Eye (tissue), 1 donor: ENCODE results near the gene IQCK.

Experiments
- DNase-seq: peaks from one replicate; pipeline ENCODE4 v3.0.0-alpha.2; 2015

Gene IQCK

DNA sequence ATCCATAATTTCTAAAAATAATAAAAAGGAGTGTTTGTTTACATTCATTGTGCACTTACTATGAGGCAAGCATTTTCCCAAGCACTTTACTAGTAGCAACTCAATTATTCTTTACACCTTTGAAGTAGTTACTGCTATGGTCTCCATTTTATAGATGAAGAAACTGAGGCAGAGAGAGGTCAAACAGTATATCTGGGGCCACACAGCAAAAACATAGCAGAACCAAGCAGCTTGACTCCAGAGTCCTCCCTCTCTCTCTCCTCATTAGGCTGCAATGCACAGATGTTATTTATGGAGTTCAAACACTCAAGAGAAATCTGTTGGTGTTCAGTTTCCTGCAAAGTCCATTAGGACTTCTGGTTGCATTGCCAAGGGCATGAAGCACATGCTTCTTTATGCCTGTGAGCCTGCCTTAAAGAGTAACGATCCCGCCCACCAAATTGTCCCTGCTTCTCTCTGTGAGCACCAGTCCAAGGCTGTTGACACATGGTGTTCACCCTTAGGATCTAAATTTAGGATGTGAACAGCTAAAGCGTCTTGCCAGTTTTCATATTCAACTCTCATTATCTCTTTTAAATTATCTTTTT, 122.5 kb downstream of the IQCK start:
- DNase-seq: no peak

DNA sequence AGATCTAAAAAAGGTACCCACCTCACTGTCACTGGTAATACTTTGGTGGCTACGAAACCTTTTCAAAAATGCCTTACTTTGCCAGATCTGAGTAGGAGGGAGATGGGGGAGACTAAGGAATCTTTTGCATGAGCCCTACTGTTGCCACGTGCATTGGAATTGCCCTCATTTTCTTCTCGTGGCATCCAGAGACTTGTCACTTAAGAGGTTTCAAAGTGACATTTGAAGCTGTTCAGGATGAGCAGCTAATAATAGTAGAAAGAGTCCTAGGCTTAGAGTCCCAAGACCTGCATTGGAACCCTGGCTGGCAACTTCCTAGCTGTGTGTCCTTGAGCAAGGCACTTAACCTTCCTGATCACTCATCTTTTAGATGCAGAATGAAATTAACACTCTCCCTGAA, 123.1 kb downstream of the IQCK start:
- DNase-seq: no peak

DNA sequence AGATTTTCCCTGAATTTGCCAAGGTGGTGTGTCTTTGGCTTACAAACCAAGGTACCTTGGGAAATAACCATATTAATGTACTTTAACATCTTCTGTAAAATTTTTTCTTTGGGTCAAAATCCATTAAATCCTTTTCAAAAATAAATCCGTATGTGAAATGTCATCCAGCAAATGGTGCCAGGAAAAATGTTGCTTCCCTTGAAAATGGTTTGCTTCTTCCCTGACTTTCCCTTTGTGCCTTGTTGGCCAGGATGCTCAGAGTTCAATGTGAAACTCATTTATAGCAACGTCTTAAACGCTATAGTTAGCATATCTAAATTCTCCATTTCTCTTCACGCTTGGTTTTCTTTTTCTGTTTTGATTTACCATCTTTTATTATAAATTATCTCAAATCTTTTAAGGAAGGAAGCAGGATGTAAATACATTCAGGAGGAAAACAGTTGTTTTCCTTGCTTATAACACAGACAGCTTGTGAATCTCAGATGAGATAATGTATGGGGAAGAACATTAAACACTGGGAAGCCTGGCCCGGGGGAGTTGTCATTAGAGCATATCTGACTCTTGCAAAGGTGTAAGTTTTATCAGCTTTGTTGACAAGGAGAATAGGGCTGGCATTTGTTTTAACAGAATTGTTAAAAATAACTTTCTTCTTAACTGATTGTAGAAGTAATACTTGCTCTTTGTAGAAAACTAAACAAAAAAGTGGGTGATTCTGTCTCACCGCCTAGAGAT, 124.5 kb downstream of the IQCK start:
- no peak for DNase-seq

DNA sequence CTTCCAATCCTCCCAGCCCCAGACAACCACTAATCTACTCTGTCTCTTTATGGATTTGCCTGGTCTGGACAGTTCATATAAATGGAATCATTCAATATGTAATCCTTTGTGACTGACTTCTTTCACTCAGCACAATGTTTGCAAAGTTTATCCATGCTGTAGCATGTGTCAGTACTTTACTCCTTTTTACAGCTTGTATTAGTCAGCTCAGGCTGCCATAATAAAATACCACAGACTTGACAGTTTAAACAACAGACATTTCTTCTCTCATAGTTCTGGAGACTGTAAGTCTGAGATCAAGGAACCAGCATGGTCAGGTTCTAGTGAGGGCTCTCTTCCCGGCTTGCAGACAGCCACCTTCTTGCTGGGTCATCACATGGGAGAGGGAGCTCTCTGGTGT, 125.3 kb downstream of the IQCK start:
- DNase-seq: no peak

DNA sequence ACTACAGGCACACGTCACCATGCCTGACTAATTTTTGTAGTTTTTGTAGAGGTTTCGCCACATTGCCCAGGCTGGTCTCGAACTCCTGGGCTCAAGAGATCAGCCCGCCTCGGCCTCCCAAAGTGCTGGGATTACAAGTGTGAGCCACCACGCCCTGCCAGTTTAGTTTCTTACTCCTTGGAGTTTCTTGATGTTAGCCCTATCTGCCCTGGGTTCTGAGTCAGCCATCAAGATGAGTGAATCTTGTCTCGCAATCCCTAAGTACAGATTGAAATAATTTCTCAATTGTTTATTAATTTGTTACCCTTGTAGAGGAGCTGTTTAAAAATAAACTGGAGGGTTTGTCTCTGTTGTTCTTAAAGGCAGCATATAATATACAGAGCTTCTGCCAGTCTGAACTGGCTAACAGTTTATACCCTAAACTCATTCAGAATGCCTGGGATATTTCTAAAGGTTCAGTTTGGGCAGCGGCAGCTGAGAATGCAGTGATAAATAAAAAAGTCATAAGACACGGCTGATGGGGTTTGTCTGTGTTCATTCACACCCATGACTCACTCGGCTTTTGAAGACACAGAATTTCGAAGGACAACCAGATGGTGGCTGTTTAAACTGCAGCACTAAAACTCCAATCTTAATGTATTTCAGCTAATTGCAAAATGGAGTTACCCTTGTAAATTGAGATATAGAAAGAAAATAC, 127.0 kb downstream of the IQCK start:
- no peak for DNase-seq

DNA sequence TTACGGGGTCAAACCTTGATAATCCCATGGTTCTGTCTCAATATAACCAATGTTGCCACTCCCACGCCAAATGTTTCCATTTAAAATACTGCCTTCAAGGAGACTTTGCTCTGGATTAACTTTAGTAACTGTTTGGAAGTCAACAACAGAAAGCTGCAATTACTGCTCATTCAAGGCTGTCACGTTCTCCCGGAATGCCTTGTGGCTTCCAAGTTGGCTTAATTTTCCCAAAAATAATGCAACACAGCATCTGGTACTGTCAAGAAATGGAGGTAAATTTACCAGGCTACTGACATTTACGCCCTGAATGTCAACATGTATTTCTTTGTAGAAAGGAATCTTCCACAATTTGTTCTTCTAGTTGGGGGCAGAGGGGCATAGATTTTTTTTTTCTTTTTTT, 128.4 kb downstream of the IQCK start:
- DNase-seq: no peak

DNA sequence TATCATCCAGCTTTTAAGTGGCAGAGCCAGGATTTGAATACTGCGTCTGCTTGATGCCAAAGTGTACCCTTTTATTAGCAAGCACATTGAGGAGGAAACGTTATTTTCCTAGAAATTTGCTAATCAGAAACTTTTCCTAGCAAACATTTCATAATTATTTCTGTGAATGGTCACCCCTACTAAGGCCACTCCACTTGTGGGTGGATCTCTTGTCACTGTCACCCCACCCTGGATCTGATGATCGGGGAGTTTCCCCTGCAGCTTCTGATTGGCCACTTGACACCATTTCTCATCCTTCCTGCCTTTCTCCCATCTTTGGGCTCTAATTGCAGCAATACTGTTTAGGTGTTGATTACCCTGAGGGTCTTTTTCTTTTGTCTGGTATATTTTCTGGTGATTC, 130.7 kb downstream of the IQCK start:
- no peak for DNase-seq

DNA sequence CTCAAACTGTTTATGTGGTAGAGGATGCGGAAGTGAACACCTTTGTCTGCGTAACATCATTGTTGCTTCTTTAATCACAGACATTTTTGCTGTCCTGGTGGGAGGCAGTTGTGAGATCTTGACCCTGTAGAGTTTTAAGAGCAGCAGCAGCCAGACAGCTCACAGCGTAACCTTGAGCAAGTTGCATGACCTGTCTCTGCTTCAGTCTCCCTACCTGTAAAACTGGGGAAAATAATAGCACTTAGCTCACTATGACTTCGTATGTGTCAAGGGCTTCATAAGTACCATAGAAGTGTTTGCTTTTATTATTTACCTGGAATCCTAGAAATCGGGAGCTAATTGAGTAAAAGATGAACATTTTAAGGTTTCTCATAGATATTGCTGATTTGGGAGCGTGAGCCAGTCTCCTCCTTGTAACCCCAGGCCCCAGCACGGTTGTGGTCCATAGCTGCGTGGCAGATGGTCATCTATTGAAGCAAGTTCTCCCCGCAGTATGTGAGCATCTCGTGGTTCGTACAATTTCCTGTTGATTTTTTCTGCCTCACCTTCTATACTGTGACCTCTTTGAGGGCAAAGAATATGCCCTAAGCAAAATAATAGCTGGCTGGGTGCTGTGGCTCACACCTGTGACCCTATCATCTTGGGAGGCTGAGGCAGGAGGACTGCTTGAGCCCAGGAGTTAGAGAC, 132.2 kb downstream of the IQCK start:
- no peak for DNase-seq

DNA sequence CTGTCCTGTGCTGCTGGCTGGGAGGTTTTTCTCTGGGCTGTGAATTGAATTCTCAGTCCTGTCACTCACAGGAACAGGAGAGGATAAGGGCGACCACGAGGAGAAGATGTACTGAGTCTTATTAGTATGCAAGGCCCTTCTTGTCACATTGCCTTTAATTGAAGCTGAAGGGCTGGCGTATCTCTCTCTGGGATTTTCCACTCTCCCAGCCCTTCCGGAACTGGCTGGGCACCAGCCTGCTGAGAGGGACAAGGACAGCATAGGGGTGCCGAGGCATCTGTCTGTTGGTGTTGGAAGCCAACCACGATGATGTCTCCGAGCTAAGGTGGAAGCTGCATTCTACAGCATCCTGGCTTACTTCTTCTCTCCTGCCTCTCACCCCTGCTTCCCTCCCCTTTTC, 133.4 kb downstream of the IQCK start:
- peak; percentile 54 for DNase-seq

DNA sequence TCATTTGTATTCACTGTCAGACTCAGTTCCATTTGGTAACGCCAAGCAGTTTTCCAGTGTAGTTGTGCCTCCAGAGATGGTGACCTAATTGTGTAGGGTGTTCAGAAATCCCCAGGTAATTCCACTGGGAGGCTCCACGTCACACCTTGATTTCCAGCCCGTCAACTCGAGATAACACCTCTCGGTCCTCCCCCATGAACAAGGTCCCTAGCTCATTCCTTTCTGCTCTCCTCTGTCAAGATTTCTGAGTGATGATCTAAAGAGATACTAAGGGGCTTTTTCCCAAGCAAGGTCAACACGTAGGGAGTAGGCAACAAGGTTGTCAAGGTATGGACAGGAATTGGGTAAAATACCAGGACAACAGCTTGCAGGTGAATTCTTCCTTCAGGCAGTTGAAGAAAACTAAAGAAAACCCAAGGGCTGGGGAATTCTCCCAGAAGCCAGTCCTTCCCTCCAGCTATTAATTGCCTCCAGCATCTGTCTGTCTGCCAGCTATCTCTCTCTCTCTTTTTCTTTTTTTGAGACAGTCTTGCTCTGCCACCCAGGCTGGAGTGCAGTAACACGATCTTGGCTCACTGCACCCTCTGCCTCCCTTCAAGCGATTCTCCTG, 135.2 kb downstream of the IQCK start:
- no peak for DNase-seq

DNA sequence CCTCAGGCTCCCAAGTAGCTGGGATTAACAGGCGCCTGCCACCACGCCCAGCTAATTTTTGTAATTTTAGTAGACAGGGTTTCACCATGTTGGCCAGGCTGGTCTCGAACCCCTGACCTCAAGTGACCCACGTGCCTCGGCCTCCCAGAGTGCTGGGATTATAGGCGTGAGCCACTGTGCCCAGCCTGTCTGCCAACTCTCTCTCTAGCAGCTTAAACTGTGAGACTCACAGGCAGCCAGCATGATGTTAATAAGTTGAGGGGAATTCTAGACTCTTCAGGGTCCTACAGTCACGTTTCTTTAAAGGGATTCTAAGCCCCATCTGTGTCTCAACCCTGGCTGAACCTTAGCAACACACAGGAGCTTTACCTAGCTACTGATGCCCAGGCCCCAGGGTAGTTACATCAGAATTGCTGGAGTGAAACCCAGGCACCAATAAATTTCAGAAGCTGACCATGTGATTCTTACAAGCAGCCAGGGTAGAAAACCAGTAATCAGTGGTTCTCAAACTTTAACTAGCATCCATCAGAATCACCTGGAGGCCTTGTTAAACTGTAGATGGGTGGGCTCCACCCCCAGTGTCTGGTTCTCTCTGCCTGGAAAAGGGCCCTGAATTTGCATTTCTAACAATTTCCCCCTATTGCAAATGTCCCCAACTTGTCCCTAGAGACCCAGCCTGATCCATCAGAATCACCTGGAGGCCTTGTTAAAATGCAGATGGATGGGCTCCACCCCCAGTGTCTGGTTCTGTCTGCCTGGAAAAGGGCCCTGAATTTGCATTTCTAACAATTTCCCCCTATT, 135.9 kb downstream of the IQCK start:
- no peak for DNase-seq

DNA sequence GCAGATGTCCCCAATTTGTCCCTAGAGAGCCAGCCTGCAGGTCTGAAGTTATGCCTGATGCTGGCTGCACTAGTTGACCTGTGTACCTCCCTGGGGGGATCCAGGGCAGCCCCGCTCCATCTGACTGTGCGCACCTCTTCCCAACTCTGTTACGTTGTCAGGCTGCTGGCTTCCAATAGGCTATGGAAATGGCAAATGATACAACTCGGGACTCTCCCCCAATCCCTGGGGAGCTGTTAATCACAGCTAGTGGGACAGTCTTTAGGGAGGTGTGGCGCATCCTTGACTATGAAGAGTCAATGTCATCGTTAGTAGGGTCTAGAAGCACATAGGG, 136.4 kb downstream of the IQCK start:
- DNase-seq: no peak

DNA sequence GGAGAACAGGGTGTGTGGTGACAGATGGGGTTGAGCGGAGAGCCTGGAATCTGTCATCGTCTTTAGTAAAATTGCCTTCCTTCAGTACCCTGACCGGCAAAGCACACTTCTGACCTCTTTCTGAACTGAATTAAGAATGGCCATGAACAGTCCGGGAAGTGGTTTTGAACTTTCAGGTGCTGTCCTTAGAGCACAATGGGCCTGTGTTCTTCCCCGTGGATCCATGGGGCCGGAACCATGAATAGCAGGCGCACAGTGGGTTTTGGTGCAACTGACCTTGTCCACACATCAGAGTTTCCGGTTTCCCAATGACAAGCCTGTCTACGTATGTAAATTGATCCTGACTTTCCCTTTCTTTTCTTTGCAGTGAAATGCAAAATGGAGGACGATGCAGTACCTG, 138.0 kb downstream of the IQCK start:
- DNase-seq: no peak

DNA sequence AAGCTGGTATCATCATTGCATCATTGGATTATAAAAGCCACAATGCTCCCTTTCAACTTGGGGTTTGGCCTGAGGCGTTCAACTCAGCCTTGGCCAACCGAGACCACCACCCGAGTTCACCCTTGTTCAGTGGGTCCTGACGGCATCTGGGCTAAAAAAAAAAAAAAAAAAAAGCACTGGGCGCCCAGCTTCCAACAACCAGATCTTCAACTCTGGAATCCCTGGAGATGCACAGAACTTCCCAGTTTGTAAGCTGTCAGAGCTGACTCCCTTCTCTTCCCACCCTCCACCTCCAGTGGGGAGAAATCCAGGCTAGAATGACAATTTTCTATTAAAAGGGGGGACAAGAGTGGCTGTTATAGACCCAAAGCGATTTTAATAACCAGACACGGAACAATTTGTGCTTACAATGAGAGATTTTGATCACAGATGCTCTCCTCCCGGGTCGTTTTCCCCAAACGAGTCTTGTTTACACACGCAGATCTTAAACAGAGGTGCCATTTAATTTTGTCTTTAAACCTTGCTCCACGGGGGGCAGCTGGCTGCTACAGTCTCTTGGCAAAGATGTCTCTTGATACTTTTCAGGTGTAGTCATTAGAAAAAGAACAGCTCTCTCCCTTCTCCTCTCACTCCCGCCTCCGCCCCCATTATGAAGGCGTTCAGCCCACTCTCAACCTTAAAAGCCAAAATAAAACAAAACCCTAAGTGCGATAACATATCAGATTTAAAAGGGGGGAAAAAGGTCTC, 139.7 kb downstream of the IQCK start:
- DNase-seq: no peak

DNA sequence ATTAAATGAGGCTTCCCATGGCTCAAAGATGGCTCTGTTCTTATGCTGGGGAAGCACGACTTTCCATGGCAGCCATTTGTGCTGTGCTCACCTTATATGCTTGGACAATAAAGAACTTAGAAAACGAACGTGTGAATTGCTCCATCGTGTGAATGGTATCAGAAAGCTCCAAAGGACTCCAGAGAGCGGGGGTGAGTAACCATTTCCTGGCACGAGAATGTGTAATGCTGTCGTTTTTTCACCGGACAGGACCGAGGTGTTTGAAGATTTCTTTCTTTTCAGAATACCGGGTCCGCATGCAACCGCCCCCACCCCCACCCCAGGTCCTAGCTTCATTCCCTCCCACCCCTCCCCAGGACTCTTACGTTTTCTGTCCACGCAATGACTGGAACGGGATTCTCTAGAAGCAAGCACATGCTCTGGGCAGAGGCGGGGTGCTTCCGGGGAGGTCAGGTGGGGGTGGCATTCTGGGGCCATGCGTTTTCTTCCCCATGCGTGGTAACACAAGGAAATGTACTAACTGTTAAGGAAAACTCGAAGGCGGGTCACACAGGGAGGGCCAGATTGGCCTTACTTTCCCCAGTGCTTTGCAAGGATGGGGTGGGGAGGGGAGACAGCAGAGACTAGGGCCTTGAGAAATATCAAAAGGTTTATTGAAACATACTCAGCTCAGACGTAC, 140.4 kb downstream of the IQCK start:
- DNase-seq: no peak

DNA sequence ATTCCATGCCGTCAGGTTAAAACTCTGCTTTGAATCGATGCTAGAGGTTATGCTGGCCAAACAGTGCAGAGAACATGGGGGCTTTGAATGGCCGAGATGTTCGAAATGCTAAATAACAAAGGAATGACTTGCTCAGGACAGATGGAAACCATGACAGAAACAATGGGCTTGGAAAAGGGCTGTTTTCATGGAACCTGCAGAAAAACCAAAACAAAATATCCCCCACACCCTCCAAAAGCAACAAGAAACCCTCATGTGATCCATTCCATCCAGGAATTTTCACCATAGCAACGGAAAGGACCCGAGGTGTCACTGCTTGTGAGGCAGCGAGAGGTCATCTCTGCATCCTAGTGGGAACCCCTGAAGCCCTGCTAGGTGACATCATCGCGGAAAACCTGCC, 141.1 kb downstream of the IQCK start:
- DNase-seq: no peak

DNA sequence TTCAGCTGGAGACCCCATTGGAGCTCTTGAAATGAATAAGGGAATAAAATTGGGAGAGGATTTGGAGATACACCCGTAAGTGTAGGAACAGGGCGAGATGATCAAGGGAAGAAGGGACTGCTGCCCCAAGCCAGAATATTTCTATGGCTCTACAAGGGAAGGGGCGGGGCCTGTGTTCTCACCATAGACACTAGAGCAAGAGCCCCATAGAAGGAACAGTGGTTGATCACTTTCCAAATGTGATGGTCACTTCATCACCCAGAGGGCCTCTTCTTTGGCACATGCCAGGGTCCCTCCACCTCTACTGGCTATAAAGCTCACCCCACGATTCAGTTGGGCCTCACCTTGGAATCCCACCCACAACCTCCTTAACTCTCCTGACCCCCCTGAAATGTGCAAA, 141.5 kb downstream of the IQCK start:
- DNase-seq: no peak

DNA sequence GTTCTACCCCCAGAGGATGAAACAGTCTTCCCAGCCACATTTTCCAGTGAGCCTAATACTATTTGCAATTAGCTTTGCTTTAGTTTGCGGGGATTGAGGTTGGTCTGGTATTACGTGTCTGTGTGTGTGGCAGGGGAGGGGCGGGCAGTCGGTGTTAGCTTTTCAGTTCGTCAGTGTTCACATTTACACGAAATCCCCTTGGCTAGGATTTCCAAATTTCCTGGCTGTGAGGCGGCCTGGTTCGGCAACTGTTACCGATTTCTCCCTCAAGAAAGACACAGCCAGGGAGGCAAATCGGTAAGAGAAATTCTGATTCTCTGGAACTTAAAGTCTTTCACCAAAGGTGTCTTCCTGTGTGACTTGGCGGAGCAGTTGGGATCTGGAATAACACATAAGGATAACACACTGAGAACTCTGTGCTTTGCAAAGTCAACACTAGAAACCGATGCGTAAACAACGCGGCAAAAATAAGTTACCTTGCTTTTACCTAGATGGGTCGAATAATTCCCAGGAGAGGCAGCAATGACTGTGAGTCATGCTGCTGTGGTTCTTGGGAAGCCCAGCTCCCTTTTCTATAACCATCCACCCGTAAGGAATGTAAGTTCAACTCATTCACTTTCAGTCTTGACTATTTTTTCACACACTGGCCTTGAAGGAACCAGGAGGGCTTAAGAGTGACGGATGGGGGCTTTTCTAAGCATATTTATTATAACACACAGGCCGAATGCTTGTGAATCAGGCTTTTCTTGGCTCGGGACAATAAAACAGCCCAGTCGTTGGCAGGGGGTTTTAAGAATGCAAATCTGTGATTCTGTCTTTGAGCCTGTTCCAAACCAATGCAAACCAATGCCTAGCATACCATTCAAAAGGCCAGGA, 142.3 kb downstream of the IQCK start:
- DNase-seq: peak; percentile 64

DNA sequence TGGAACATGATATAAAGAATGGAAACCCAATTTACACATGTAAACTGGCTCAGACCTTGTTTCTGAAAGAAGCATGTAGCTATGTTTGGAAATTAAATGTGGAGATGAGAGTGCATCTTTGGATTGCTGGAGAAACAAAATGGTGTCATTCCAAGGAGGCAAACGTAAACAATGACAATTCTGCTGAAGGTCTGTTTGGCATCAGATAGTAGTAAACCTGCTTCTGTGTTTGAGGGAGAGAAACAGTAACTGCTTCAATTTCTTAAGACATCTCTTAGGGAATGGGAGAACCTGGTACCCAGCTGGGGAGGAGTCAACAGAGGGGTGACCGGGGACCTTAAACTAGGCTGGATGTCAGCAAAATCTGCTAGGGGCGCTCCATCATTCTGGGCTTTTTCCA, 143.1 kb downstream of the IQCK start:
- peak; percentile 55 for DNase-seq

DNA sequence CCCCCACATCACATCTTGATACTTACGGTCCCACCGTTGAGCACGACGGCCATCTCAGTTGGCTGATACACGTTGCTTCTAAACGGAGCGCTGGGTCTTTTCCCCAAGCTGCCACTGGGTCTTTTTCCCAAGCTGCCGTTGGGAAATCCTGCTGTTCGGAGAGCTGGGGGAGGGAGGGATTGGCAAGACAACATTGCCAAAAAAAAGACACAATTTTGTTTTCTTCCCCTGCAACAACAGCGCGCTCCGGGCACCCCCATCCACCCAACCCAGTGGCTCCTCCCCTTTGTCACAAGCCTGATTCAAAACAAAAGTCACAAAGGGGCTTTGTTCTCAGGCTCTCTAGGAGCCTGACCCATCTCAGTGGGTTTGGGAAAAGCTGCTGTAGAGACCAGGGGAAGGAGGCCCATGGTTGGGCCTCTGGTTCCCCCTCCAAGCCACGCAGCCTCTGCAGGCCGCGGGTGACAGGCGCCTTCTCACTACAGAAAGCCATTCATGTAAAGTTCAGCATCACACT, 143.8 kb downstream of the IQCK start:
- DNase-seq: peak; percentile 81
